Effector memory CD8-positive, alpha-beta T cell (primary cell): ENCODE measurements around the gene PTPRM.

Source experiments
- ATAC-seq: fragments of 150-1000 bp; cut with Tn5 transposase; replicated peaks from 2 replicates; pipeline ENCODE4 v1.10.0; 2021; ENCODE audit warnings: mild to moderate bottlenecking, moderate library complexity
- DNase-seq, 3 experiments: peaks; one replicate each; pipeline ENCODE4 v3.0.0; 2021
- H3K27ac Mint-ChIP-seq, 2 donors: one replicate each; pipeline ENCODE4 v1.8.0; 2022; ENCODE audit warnings: mild to moderate bottlenecking in 2 of 2, mixed read lengths in 2 of 2, moderate library complexity in 2 of 2
- H3K27me3 Mint-ChIP-seq, 2 donors: one replicate each; pipeline ENCODE4 v1.8.0; 2022; ENCODE audit warnings: mixed read lengths in 2 of 2
- H3K36me3 Mint-ChIP-seq: one replicate; pipeline ENCODE4 v1.8.0; 2022; ENCODE audit warnings: mild to moderate bottlenecking, moderate library complexity, mixed read lengths; ENCODE audit not compliant: insufficient read depth
- H3K4me1 Mint-ChIP-seq, 2 donors: one replicate each; pipeline ENCODE4 v1.8.0; 2022; ENCODE audit warnings: low read depth in 2 of 2, mixed read lengths in 2 of 2
- H3K4me3 Mint-ChIP-seq, 2 donors: one replicate each; pipeline ENCODE4 v1.8.0; 2022; ENCODE audit warnings: mild to moderate bottlenecking in 2 of 2, mixed read lengths in 2 of 2, moderate library complexity in 2 of 2
- H3K9me3 Mint-ChIP-seq, 2 donors: one replicate each; pipeline ENCODE4 v1.8.0; 2022; ENCODE audit warnings: mixed read lengths in 2 of 2

PTPRM gene

DNA sequence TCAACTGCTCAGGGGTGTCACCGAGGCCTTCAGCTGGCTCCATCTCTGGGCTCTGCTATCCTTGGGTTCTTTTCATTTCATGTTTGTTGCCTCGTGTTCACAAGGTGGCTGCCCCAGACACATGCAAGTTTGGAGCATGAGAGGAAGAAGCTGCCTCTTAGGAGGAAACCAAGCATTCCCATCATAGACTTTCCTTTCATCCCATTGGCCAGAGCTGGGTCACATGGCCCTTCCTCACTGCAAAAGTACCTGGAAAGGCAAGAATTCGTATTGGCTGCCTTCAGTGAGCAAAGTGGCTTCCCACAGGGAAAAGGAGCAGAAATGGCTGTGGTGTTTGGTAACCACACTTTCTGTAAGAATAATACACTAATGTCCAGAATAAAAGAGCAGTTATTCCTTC lies 886.4 kb downstream of the PTPRM start:
- H3K9me3 Mint-ChIP-seq, result no peaks in the 10 kb centered on the region
- peak overlapping the region in 1 of 2 donors; percentile 24 for H3K27ac Mint-ChIP-seq
- H3K27me3 Mint-ChIP-seq, result peaks cover 7 to 15% of the 10 kb centered on the region in 2 donors
- DNase-seq (no peak), ATAC-seq (no peak)
- H3K36me3 Mint-ChIP-seq, result peaks cover 4% of the 10 kb centered on the region
- H3K4me3 Mint-ChIP-seq, result no peak overlapping the region
- no peaks in the 10 kb centered on the region for H3K4me1 Mint-ChIP-seq

DNA sequence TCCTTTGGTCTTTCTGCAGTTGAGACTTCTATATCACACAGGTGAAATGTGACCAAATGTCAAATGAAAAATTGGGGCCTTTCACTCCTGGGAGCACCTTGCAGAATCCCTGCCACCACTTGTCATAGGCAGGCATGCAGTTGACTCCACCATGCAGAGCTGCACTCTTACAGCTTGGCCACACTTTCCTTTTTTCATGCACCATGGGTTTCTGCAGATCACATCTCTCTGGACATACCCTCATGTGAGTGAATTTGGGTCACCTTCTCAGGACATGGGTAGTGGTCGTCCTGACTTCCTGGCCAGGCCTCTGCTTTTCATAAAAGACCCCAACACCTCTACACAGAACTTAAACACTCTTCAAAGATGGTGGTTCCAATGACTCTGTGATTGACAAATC lies 887.0 kb downstream of the PTPRM start:
- Mint-ChIP-seq H3K27ac (no peak overlapping the region), H3K4me3 (no peak overlapping the region), H3K4me1 (no peaks in the 10 kb centered on the region), H3K27me3 (peaks cover 5 to 10% of the 10 kb centered on the region in 2 donors), H3K9me3 (no peaks in the 10 kb centered on the region), H3K36me3 (peaks cover 4% of the 10 kb centered on the region)
- DNase-seq, result no peak
- no peak for ATAC-seq

GRCh38 chr18:8455661-8456614 lies 888.8 kb downstream of the PTPRM start:
- ATAC-seq (no peak), DNase-seq (no peak)
- Mint-ChIP-seq H3K27ac (no peak overlapping the region), H3K4me1 (no peaks in the 10 kb centered on the region), H3K36me3 (peaks cover 4% of the 10 kb centered on the region), H3K27me3 (no peaks in the 10 kb centered on the region), H3K9me3 (no peaks in the 10 kb centered on the region), H3K4me3 (no peak overlapping the region)
